Activated CD8-positive, alpha-beta T cell treated with anti-CD3 and anti-CD28 coated beads for 36 hours (primary cell): ENCODE measurements around the gene POPDC3. TPM values are rescaled to one million over a fixed set of nuclear protein-coding genes. Genes with fewer than 3 reads are reported as not detected.

Source experiments
- ATAC-seq: fragments of 200-7000 bp; cut with Tn5 transposase; one replicate; pipeline ENCODE4 v1.10.0; 2021; ENCODE audit warnings: mild to moderate bottlenecking, moderate library complexity
- CTCF ChIA-PET: fragments of 350-600 bp; sonication (Branson Sonifier 250); formaldehyde crosslinking; loops from one replicate; lab custom pipeline; 2021; ENCODE audit warnings: antibody characterized with exemption; lab: Charles Lee
- POLR2A ChIA-PET: fragments of 350-600 bp; sonication (Branson Sonifier 250); formaldehyde crosslinking; loops from one replicate; lab custom pipeline; 2021; ENCODE audit warnings: antibody characterized with exemption; lab: Charles Lee
- DNase-seq: peaks from one replicate; pipeline ENCODE4 v3.0.0-alpha.2; 2020
- H3K27ac Mint-ChIP-seq: one replicate; pipeline ENCODE4 v1.8.0; 2021; ENCODE audit warnings: mild to moderate bottlenecking, mixed read lengths
- H3K27me3 Mint-ChIP-seq: one replicate; pipeline ENCODE4 v1.8.0; 2021; ENCODE audit warnings: mixed read lengths
- H3K36me3 Mint-ChIP-seq: one replicate; pipeline ENCODE4 v1.8.0; 2021; ENCODE audit warnings: low read depth, mixed read lengths
- H3K4me1 Mint-ChIP-seq: one replicate; pipeline ENCODE4 v1.8.0; 2021; ENCODE audit warnings: low read depth, mixed read lengths
- H3K4me3 Mint-ChIP-seq: one replicate; pipeline ENCODE4 v1.8.0; 2021; ENCODE audit warnings: mild to moderate bottlenecking, moderate library complexity, mixed read lengths
- H3K9me3 Mint-ChIP-seq: one replicate; pipeline ENCODE4 v1.8.0; 2021; ENCODE audit warnings: mixed read lengths
- CTCF ChIP-seq: fragments of 200-600 bp; IDR thresholded peaks from one replicate; pipeline ENCODE4 v1.8.0; 2022; ENCODE audit warnings: antibody characterized with exemption, mild to moderate bottlenecking
- intact Hi-C: fragments of 100-400 bp; cut with micrococcal nuclease; formaldehyde crosslinking; loops from one replicate; pipeline ENCODE4 v1.10.0; 2022
- total RNA-seq, 2 experiments: library from RNA; stranded (reverse); gene quantifications; one replicate each; pipeline ENCODE4 v1.2.3, GENCODE V29; 2021

Gene POPDC3
- total RNA-seq, 2 experiments from 2014 or later, result not detected

- intact Hi-C loops, result no loop called here
These were observed 42.4 kb downstream of the POPDC3 start for GRCh38 chr6:105137388-105137787.

DNA sequence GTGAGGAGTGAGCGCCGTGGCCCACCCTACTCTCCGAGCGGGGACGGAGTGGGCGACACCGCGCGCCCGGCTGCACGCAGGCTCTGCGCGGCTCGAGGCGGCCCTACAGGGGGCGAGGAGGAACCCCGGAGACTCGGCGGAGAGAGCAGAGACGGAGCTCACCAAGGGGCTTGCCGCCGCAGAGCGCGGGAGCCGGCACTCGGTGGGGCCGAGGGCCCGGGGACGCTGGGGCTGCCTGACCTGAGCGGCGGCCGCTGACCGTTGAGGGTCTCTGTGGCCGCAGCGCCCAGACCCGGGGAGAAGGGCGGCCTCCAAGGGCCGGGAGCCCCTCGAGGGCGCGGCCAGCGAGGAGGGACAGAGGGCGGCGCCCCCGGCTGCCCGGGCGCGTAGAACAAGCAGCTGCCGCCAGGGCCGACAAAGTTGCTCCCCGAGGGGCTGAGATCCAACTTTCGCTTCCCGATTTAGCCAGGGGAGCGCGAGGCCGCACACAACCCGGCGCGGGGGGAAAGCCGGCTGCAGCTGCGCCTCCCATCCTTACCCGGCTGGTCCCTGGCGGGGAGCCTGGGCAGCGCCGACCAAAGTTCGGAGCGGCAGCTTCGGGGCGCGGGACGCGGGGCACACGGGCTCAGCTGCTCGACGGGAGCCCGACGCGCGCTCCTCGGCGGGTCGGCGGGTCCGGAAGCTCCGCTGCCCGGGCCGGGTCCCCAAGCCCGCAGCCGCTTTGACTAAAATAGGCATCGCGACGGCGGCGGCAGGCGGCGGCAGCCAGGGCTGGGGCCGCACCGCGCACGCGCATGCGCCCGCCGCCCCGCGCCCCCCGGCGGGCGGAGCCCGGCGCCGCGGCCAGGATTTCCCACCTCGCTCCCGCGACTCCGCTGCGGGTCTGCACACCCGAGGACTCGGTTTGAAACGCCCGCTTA is 43.1 kb downstream of the POPDC3 start:
- CTCF ChIA-PET, result interaction anchor here (1.3 kb wide), 1 partner anchor 49 kb away, joined by 4 read pairs; no protein-coding TSS in a partner anchor
- intact Hi-C loops, result no loop called here

More at GRCh38 chr6:105137388-105137787, 42.4 kb downstream of the POPDC3 start:
- no peaks in the 10 kb centered on the region for H3K36me3 Mint-ChIP-seq
- ATAC-seq, result no peak
- peaks cover 3% of the 10 kb centered on the region for H3K4me1 Mint-ChIP-seq
- CTCF ChIA-PET, result interaction anchor here (1.3 kb wide), 1 partner anchor 50 kb away, joined by 4 read pairs; no protein-coding TSS in a partner anchor
- POLR2A ChIA-PET, result no interaction called here
- H3K9me3 Mint-ChIP-seq, result no peaks in the 10 kb centered on the region
- H3K27me3 Mint-ChIP-seq, result peaks cover 50% of the 10 kb centered on the region
- no peak for TF ChIP-seq CTCF
- DNase-seq, result no peak
- H3K4me3 Mint-ChIP-seq, result peak overlapping the region; percentile 54
- H3K27ac Mint-ChIP-seq, result no peak overlapping the region

GRCh38 chr6:105135907-105136430 is 43.8 kb downstream of the POPDC3 start:
- intact Hi-C loops, result no loop called here
- no peaks in the 10 kb centered on the region for H3K9me3 Mint-ChIP-seq
- H3K27me3 Mint-ChIP-seq, result peaks cover 49% of the 10 kb centered on the region
- POLR2A ChIA-PET, result no interaction called here
- ATAC-seq (no peak), DNase-seq (no peak)
- TF ChIP-seq CTCF, result no peak
- H3K36me3 Mint-ChIP-seq, result no peaks in the 10 kb centered on the region
- H3K4me3 Mint-ChIP-seq, result peak overlapping the region; percentile 44
- no peak overlapping the region for H3K27ac Mint-ChIP-seq
- CTCF ChIA-PET, result interaction anchor here (1.3 kb wide), 1 partner anchor 48 kb away, joined by 4 read pairs; no protein-coding TSS in a partner anchor
- H3K4me1 Mint-ChIP-seq, result peaks cover 3% of the 10 kb centered on the region

More for the DNA sequence above, 43.1 kb downstream of the POPDC3 start:
- Mint-ChIP-seq H3K27ac (no peak overlapping the region), H3K9me3 (no peaks in the 10 kb centered on the region), H3K4me1 (peaks cover 3% of the 10 kb centered on the region), H3K36me3 (no peaks in the 10 kb centered on the region), H3K27me3 (peaks cover 52% of the 10 kb centered on the region), H3K4me3 (peak overlapping the region; percentile 54)
- ATAC-seq (peak; percentile 69), DNase-seq (peak; percentile 13)
- POLR2A ChIA-PET, result no interaction called here
- no peak for TF ChIP-seq CTCF

DNA sequence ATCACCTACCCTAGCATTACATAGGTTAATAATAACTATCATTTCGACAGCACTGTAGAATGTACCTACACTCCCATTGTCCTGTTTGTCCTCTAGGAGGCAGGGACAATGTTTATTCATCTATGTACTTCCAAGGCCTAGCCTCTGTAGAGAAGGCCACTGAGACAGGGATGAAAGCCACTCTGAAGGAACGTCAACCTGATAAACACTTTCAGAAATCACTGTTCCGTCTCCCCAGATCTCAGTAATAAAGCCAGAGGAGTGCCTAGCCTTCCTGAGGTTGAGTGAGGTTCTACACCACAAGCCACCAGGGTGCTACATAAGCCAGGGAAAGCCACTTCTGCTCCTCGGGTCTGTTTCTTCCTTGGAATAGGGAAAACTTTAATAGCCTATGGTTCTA is 44.8 kb downstream of the POPDC3 start:
- ATAC-seq, result no peak
- Mint-ChIP-seq H3K9me3 (no peaks in the 10 kb centered on the region), H3K36me3 (no peaks in the 10 kb centered on the region), H3K4me1 (peaks cover 3% of the 10 kb centered on the region), H3K4me3 (no peak overlapping the region), H3K27me3 (peaks cover 43% of the 10 kb centered on the region), H3K27ac (no peak overlapping the region)
- ChIA-PET POLR2A (no interaction called here), CTCF (no interaction called here)
- no peak for DNase-seq
- no peak for TF ChIP-seq CTCF
- intact Hi-C loops, result no loop called here

DNA sequence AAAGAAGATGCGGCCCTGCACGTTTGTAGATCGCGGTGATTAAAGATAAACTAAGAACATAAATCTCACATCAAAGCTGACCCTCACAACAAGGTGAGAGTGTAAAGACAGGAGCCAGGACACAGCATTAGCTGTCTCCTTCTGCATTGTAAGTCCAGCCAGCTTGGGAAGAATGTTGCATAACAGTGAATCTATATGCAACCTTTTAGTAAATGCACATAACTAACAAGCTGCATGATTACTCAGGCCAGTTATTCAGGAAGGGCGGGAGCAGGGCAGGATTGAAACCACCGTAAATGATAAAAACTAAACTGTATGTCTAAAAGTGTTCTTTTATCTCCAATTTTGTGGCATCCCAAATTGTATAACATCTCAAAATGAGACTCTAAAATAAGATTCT is 57.1 kb downstream of the POPDC3 start:
- no peak overlapping the region for H3K27ac Mint-ChIP-seq
- intact Hi-C loops, result no loop called here
- no peak for TF ChIP-seq CTCF
- no peak for ATAC-seq
- H3K4me3 Mint-ChIP-seq, result no peak overlapping the region
- POLR2A ChIA-PET, result no interaction called here
- DNase-seq, result no peak
- H3K36me3 Mint-ChIP-seq, result no peaks in the 10 kb centered on the region
- H3K4me1 Mint-ChIP-seq, result no peaks in the 10 kb centered on the region
- H3K27me3 Mint-ChIP-seq, result peaks cover 8% of the 10 kb centered on the region
- H3K9me3 Mint-ChIP-seq, result no peaks in the 10 kb centered on the region
- CTCF ChIA-PET, result no interaction called here
